Gastrocnemius medialis (tissue), 4 donors: ENCODE measurements around the gene GLT6D1. TPM values are rescaled to one million over a fixed set of nuclear protein-coding genes. Genes with fewer than 3 reads are reported as not detected.

ENCODE experiments used
- ATAC-seq, 2 donors: fragments of 150-250 bp; one replicate each; pipeline ENCODE4 v1.9.1; 2016
- DNase-seq, 2 donors: peaks; one replicate each; pipeline ENCODE4 v3.0.0-alpha.2; 2019
- H3K27ac ChIP-seq, 4 donors: fragments of 200-600 bp; sonication (generic); 1 replicate in 1 of 4; 2 replicates in 3 of 4; pipeline ENCODE4 v1.5.1; 2016 to 2018; ENCODE audit warnings: mild to moderate bottlenecking in 2 of 4, moderate library complexity in 1 of 4
- H3K27me3 ChIP-seq, 3 donors: fragments of 200-600 bp; sonication (generic) in 2 of 3; 1 replicate in 1 of 3; 2 replicates in 2 of 3; pipeline versions ENCODE4 v1.5.1 to v1.6.0; 2016 to 2019; ENCODE audit warnings: mild to moderate bottlenecking in 1 of 3, moderate library complexity in 1 of 3
- H3K36me3 ChIP-seq, 2 donors: fragments of 200-600 bp; sonication (generic) in 1 of 2; one replicate each; pipeline ENCODE4 v1.5.1; 2017 to 2018
- H3K4me1 ChIP-seq, 2 donors: fragments of 200-600 bp; sonication (generic) in 1 of 2; one replicate each; pipeline ENCODE4 v1.5.1; 2016 to 2017; ENCODE audit warnings: mild to moderate bottlenecking in 2 of 2
- H3K4me3 ChIP-seq, 4 donors: fragments of 200-600 bp; sonication (generic) in 3 of 4; 1 replicate in 1 of 4; 2 replicates in 3 of 4; pipeline ENCODE4 v1.5.1; 2016 to 2019; ENCODE audit warnings: mild to moderate bottlenecking in 2 of 4
- H3K9me3 ChIP-seq, 3 donors: fragments of 200-600 bp; sonication (generic) in 2 of 3; 1 replicate in 1 of 3; 2 replicates in 2 of 3; pipeline ENCODE4 v1.5.1; 2016 to 2019
- CTCF ChIP-seq, 5 experiments: fragments of 450-650 bp in 3 of 5; fragments of 200-600 bp in 2 of 5; sonication (generic) in 2 of 5; IDR thresholded peaks in 4 of 5; conservative IDR thresholded peaks in 1 of 5; 1 replicate in 4 of 5; 2 replicates in 1 of 5; pipeline ENCODE4 v1.5.1; 2016 to 2019; ENCODE audit warnings: antibody characterized with exemption in 5 of 5, mild to moderate bottlenecking in 3 of 5, moderate library complexity in 3 of 5
- POLR2A ChIP-seq, 2 donors: fragments of 450-650 bp; IDR thresholded peaks; one replicate each; pipeline ENCODE4 v1.6.1; 2017; ENCODE audit warnings: antibody characterized with exemption in 2 of 2, mild to moderate bottlenecking in 2 of 2, moderate library complexity in 2 of 2
- in situ Hi-C, 4 donors: fragments of 200-750 bp; cut with MboI; loops; one replicate each; pipeline versions ENCODE4 v1.15.0 to v1.8.0; 2017; ENCODE audit warnings: low sequenced_read_pairs in 4 of 4
- intact Hi-C: fragments of 100-400 bp; cut with DNase I; formaldehyde crosslinking; loops from one replicate; pipeline ENCODE4 v1.15.1; 2023; ENCODE audit warnings: low total_unique reads
- total RNA-seq, 4 donors: library from RNA; depleted of rRNA; stranded (reverse); fragments of >200 nt; gene quantifications; one replicate each; pipeline versions ENCODE4 v1.1.0 to v1.2.3, GENCODE V29; 2016

The GLT6D1 gene
- total RNA-seq, result not detected

- Histone ChIP-seq H3K36me3 (no peaks in the 10 kb centered on the region), H3K9me3 (no peaks in the 10 kb centered on the region), H3K27me3 (peaks cover 0 to 19% (median 17%) of the 10 kb centered on the region in 3 donors), H3K4me3 (no peak within 1 kb of the TSS), H3K27ac (no peak within 1 kb of the TSS), H3K4me1 (no peaks in the 10 kb centered on the region)
- intact Hi-C loops (no loop called here), in situ Hi-C loops (no loop called here)
- ATAC-seq (no peak), DNase-seq (no peak)
- TF ChIP-seq CTCF (IDR thresholded peaks at IDR 0.05 in 4 of 5, conservative IDR thresholded peaks at IDR 0.05 in 1 of 5), result no peak
Observed at GRCh38 chr9:135639196-135639595, at the start of gene GLT6D1. TSS of gene GLT6D1 (minus strand) at chr9:135639540. CDS start at chr9:135639187, 353 bp downstream.

GRCh38 chr9:135689011-135689410 lies 49.7 kb upstream of the GLT6D1 start:
- DNase-seq (no peak), ATAC-seq (no peak)
- Histone ChIP-seq H3K9me3 (no peaks in the 10 kb centered on the region), H3K4me3 (no peak overlapping the region), H3K27me3 (peaks cover 0 to 9% (median 5%) of the 10 kb centered on the region in 3 donors), H3K36me3 (no peaks in the 10 kb centered on the region), H3K27ac (no peak overlapping the region), H3K4me1 (no peaks in the 10 kb centered on the region)
- in situ Hi-C loops, result no loop called here
- intact Hi-C loops, result no loop called here
- TF ChIP-seq POLR2A (IDR thresholded peaks at IDR 0.05) (no peak), CTCF (IDR thresholded peaks at IDR 0.05 in 4 of 5, conservative IDR thresholded peaks at IDR 0.05 in 1 of 5) (no peak)

GRCh38 chr9:135687216-135687615 lies 47.9 kb upstream of the GLT6D1 start:
- Histone ChIP-seq H3K9me3 (no peaks in the 10 kb centered on the region), H3K27ac (no peak overlapping the region), H3K4me3 (no peak overlapping the region), H3K36me3 (no peaks in the 10 kb centered on the region), H3K27me3 (peaks cover 7 to 12% (median 11%) of the 10 kb centered on the region in 3 donors), H3K4me1 (no peaks in the 10 kb centered on the region)
- intact Hi-C loops, result no loop called here
- DNase-seq (no peak), ATAC-seq (no peak)
- TF ChIP-seq CTCF (IDR thresholded peaks at IDR 0.05 in 4 of 5, conservative IDR thresholded peaks at IDR 0.05 in 1 of 5) (no peak), POLR2A (IDR thresholded peaks at IDR 0.05) (no peak)
- in situ Hi-C loops, result no loop called here

- H3K27ac ChIP-seq, result no peak overlapping the region
- H3K4me1 ChIP-seq, result no peaks in the 10 kb centered on the region
- intact Hi-C loops, result no loop called here
- no peaks in the 10 kb centered on the region for H3K9me3 ChIP-seq
- DNase-seq (no peak), ATAC-seq (no peak)
- in situ Hi-C loops, result no loop called here
- TF ChIP-seq CTCF (IDR thresholded peaks at IDR 0.05 in 4 of 5, conservative IDR thresholded peaks at IDR 0.05 in 1 of 5), result no peak
- no peak for TF ChIP-seq POLR2A (IDR thresholded peaks at IDR 0.05)
- no peaks in the 10 kb centered on the region for H3K36me3 ChIP-seq
- H3K4me3 ChIP-seq, result no peak overlapping the region
- peaks cover 11 to 19% (median 14%) of the 10 kb centered on the region in 3 donors for H3K27me3 ChIP-seq
Observed at GRCh38 chr9:135684691-135685090, 45.4 kb upstream of the GLT6D1 start.

- intact Hi-C loops (no loop called here), in situ Hi-C loops (no loop called here)
- TF ChIP-seq POLR2A (IDR thresholded peaks at IDR 0.05) (no peak), CTCF (IDR thresholded peaks at IDR 0.05 in 4 of 5, conservative IDR thresholded peaks at IDR 0.05 in 1 of 5) (no peak)
- ATAC-seq, result no peak
- H3K36me3 ChIP-seq, result no peaks in the 10 kb centered on the region
- H3K27ac ChIP-seq, result no peak overlapping the region
- peaks cover 11 to 19% (median 14%) of the 10 kb centered on the region in 3 donors for H3K27me3 ChIP-seq
- no peak overlapping the region for H3K4me3 ChIP-seq
- no peaks in the 10 kb centered on the region for H3K4me1 ChIP-seq
- no peaks in the 10 kb centered on the region for H3K9me3 ChIP-seq
- DNase-seq, result no peak
Observed at GRCh38 chr9:135683401-135684034, 44.2 kb upstream of the GLT6D1 start.
